HG02973 (cell line): ENCODE results near the gene STXBP1.
"Not testable (repeated sequence)": the region's sequence is repeated elsewhere in the genome, so short reads cannot be mapped to it uniquely, and the experiment has no call there.

Experiments
- ATAC-seq: cut with Tn5 transposase; IDR thresholded peaks from one replicate; pipeline ENCODE4 v1.9.1; 2021; ENCODE audit warnings: moderate library complexity; ENCODE audit not compliant: unreplicated experiment

Gene STXBP1

DNA sequence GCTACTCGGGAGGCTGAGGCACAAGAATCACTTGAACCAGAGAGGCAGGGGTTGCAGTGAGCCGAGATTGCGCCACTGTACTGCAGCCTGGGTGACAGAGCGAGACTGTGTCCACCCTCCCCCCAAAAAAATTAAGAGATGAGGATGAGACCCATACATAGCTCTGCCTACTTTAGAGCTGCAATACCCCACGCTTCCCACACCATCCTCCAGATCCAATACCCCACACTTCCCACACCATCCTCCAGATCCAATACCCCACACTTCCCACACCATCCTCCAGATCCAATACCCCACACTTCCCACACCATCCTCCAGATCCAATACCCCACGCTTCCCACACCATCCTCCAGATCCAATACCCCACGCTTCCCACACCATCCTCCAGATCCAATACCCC, 34.9 kb upstream of the STXBP1 start:
- not testable (repeated sequence) for ATAC-seq

DNA sequence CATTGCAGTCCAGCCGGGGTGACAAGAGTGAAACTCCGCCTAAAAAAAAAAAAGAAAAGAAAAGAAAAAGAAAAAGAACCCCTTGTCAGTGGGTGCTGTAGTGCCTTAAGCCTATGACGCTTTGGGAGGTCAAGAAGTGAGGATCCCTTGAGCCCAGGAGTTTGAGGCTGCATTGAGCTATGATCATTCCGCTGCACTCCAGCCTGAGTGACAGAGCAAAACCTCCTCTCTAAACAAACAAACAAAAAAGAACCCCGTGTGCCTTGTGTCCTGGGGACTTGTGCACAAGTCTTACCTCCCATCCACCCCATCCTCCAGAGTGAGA, 33.5 kb upstream of the STXBP1 start:
- ATAC-seq, result no peak

DNA sequence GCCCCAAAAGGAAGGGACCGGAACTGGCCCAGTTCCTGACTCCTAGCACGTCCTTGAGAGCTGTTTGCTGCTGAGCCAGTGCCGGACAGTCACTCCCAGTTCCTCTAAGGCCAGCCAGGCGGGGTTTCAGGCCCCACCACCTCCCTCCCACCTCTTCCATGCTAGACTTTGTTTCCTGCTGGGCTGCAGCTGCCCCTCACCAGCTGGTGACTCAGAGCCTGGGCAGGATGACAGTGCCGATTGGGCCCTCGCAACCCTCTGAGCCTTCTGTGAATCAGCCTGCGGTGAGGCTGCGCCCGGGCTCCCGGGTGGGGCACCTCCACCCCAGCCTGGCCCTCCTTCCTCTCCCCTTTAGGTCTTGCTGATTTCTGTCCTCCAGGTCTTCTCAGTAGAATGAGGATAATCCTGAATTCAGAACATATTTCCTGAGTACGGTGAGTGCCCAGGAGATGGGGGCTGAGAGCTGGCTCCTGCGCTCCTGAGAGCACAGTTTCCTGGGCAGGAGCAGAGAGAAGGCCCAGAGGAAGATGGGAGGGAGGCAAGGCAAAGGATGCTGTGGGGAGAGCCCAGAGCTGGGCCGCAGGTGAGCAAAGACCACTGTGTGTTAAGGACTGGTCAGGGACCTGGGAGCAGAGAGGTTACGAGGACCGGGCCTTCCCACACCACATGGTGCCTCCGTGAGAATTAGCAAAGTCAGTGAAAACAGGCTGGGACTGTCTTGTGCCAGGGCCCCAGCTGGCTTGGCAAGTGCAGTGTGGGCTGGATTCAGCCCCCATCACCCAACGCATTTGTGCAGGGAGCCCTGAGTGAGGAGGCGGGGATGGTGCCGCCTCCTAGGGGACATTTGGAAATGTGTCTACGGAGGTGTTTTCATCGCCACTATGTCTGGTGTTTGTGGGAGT, 32.9 kb upstream of the STXBP1 start:
- ATAC-seq, result no peak

DNA sequence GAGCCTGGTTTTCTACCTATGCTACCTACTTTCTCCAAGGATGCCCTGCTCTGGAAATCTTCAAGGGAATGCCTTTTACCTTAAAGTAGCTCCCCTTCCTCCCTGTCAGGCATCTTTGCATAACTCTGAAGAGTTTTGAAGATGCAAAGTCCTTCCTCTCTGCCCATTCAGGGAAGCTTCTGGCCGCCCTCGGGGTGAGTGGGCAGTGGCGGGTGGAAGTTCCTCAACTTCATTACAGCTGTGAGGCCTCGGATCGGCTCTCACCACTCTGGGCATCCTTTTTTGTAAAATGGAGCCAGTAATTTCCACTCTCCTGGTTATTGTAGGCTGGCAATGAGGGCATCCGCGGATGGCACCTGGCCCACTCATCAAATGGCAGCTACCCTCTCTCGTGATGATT, 31.7 kb upstream of the STXBP1 start:
- no peak for ATAC-seq

DNA sequence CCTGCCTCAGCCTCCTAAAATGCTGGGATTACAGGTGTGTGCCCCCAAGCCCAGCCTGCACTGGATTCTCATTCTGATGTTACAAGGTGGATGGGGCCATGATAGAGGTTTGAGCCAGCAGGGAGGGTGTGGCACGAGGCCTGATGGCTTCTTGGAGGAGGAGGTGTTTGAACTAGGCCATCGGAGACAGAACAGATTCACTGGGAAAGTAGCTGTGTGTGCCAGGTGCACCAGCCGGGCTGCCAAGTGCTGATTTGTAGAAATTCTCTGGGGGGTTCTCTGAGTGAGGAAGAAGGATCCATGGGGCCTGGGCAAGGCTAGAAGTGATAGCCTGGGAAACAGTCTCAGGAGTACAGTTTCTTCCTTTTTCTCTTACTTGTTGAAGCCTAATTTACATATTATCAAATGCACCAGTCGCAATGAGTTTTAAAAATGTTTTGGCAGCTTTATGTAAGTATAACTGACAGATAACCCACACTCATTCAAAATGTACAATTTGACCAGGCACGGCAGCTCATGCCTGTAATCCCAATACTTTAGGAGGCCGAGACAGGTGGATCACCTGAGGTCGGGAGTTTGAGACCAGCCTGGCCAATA, 31.1 kb upstream of the STXBP1 start:
- no peak for ATAC-seq

DNA sequence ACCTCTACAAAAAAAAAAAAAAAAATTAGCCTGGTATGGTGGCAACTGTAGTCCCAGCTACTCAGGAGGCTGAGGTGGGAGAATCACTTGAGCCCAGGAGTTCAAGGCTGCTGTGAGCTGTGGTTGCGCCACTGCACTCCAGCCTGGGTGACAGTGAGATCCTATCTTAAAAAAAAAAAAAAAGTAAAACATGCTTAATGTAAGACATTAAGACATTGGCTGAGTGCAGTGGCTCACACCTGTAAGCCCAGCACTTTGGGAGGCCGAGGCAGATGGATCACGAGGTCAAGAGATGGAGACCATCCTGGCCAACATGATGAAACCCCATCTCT, 27.6 kb upstream of the STXBP1 start:
- ATAC-seq, result not testable (repeated sequence)

DNA sequence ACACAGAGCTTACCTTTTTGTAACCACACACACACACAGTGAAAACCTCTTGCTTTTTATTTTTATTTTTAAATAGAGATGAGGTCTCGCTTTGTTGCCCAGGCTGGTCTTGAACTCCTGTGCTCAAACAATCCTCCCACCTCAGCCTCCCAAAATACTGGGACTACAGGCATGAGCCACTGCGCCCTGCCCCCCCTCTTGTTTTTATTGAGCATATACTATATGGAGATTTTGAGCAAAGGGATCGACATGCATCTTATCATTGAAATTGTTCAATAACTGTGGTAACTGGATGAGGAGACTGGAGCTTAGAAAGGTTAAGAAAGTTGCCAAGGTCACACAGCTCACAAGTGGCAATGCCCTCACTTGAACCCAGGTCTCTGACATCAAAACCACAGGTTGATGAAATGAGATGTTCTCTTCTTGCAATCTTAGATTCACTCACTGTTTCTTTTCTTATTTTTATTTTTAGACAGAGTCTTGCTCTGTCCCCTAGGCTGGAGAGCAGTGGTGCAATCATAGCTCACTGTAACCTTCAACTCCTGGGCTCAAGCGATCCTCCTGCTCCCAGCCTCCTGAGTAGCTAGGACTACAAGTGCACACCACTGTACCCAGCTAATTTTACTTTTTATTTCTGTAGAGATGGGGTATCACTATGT, 26.8 kb upstream of the STXBP1 start:
- ATAC-seq, result no peak

DNA sequence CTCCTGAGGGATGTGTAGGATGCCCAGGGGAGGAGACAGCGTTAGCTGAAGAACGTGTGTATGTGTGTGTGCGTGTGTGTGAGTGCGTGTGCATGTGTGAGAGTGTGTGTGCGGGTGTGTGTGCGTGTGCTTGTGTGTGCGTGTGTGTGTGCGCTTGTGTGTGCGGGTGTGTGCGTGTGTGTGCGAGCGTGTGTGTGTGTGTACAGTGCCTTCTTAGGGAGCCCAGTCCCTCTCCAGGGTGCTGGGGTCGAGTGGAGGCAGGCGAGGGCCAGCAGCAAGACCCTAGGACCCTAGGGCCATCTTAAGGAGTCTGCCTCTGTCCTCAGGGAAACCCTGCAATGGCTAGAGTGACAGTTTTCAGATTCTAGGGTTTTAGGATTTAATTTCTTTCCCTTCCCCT, 26.0 kb upstream of the STXBP1 start:
- no peak for ATAC-seq

DNA sequence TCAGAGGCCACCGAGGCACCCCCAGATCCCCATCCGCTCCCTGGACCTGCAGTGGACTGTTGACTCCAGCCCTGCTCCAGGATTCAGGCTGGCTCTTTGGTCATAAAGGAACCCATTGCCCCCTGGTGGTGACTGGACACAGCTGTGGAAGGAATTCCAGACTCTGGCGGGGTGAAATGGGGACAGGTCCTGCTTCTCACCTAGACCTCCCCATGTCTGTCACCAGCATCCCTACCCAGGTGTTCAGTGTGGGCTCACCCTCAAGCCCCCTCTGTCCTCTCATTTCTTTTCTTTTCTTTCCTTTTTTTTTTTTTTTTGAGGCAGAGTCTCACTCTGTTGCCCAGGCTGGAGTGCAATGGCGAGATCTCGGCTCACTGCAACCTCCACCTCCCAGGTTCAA, 25.5 kb upstream of the STXBP1 start:
- no peak for ATAC-seq

DNA sequence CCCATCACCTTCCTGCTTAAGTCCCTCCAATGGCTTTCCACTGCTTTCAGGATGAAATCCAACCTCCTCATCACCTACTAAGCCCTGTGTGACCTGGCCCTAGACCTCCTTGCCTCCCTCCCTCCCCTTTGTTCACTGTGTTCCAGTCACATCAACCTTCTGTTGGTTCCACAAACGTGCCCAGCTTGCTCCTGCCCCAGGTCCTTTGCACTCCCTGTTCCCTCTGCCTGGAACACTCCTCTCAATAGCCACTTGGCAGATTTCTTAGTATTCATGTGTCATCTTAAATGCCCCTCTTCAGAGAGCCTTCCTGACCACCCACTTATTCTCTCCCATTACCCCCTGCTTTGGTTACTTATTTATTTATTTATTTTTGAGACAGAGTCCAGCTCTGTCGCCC, 24.1 kb upstream of the STXBP1 start:
- ATAC-seq, result no peak

DNA sequence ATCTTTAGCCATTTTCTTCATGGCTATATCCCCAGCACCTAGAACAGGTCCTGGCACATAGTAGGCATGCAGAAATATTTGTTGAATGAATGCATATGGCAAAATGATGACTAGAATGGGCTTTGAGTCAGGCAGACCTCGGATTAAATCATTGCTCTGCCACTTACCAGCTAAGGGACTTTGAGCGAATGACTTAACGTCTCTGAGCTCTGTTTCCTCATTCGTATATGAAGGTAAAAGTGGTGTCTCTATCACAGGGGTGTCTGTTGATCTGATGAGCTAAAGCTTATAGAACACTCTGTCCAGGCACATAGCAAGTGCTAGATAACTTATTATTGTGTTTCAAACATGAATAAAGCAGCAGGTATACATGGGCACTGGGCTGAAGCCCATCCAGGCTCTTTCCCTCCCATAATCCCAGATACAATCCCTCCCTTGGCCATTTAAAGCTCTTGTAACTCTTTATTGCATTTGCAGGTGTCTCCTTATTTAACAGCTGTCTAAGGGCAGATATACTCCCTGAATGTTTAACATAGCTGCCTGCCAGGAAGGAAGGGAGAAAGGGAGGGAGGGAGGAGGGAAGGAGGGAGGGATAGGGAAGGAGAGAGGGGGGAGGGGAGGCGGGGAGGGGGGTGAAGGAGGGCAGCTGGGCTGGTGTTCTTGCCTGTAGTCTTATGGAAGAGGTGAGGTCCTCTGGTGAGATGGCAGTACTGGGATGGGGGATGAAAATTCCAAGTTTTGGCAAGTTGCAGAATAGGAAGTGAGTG, 23.2 kb upstream of the STXBP1 start:
- ATAC-seq, result no peak

DNA sequence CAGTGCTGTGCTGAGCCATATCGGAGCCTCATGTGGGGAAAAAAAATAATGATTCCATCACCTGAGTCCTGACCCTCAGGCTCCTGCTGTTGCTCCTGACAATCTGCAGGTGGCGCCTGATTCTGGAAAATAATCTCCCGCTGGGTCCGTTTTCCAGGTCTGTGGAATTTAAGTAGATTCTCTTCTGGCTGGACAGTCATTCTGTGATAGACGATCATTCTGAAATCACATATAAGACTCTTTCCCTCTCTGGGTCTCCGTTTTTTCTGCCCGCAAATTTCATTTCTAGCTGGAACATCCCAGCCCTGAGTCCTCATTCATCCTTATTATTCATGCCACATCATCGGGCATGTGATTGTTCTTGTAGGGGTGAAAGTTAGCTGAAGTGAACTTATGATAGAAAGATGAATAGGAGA, 22.1 kb upstream of the STXBP1 start:
- no peak for ATAC-seq

DNA sequence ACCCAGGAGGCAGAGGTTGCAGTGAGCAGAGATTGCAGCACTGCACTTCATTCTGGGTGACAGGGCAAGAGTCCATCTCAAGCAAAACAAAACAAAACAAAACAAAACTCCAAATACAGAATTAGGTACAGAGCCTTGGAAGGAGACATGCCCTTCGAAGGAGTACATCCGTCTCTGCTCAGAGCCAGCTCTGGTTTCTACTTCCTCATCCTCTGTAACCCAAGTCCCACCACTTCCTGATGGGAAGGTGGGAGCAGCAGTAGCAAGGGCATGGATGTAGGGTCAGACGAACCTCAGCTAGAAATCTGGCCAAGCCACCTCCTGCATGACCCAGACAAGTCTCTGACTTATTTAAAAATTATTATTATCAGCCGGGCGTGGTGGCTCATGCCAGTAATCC, 16.5 kb upstream of the STXBP1 start:
- no peak for ATAC-seq

DNA sequence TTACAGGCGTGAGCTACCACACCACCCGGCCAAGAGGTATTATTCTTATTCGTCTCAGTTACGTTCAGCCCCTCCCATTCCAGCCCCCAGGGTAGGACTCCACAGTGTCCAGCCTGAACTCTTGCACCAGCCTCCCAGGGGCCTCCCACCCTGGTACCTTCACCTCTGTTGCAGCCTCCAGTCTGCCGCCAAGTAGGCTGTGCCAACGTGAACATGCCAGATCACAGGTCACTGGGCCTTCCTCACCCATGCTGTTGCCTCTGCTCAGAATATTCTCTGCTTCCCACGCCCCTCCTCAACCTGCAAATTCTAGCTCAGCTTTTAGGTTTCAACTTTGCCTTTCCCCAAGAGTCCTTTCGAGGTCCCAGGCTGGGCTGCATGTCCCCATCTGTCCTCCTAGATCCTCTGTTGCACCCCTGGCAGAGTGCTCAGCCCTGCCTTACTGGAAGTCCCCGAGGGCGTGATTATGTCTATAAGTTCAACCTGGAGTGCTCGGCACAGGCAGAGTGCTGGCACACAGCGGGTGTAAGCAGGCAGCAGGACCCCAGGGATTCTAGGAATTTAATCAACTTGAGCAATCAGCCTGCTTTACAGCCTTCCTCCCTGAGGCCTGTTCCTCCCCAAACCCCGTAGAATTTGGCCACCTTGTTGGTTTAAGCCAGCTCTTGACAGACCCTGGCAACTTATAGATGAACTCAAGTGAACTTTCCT, 13.1 kb upstream of the STXBP1 start:
- ATAC-seq, result no peak

DNA sequence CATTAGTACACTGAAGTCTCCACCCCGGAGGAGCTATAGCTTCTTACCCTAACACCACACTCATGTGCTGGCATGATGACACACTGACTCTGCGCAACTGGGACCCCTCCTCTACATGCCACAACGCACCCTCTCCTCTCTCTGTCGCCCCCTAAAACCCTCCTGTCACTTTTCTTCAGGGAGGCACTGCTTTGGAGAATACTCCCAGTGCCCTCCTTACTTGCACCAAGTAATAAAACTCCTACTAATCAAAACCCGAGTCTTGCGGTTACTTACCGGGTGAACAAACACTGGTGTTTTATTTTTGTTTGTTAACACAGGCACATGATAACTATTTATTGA, 12.6 kb upstream of the STXBP1 start:
- no peak for ATAC-seq

DNA sequence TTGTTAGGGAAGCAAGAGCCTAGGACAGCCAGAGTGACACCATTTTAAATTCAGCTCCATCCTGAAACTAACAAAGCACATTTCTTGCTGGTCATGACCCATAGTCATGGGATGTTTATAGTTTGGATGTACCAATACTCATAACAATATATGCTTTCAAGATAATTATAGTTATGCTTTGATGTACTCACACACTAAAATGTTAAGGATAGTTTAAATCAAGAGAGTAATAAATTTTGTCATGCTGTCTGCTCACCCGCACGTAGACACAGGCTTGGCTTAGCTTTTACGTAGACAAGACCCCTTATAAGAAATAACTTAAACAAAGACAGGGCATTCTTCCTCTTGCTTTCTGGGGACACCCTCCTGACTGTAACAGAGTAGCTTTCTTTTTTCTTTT, 8.9 kb upstream of the STXBP1 start:
- no peak for ATAC-seq

DNA sequence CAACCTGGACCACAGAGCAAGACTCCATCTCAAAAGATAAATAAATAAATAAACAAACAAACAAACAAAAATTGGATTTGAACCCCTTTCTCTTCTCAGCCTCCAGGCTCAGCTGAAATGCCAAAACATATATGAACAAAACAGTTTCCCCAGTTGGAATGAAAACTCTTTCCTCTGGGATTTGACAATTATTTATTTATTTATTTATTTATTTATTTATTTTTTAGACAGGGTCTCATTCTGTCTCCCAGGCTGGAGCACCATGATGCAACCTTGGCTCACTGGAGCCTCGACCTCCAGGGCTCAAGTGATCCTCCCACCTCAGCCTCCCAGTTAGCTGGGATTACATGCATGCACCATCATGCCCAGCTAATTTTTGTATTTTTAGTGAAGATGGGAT, 6.0 kb upstream of the STXBP1 start:
- ATAC-seq, result no peak

DNA sequence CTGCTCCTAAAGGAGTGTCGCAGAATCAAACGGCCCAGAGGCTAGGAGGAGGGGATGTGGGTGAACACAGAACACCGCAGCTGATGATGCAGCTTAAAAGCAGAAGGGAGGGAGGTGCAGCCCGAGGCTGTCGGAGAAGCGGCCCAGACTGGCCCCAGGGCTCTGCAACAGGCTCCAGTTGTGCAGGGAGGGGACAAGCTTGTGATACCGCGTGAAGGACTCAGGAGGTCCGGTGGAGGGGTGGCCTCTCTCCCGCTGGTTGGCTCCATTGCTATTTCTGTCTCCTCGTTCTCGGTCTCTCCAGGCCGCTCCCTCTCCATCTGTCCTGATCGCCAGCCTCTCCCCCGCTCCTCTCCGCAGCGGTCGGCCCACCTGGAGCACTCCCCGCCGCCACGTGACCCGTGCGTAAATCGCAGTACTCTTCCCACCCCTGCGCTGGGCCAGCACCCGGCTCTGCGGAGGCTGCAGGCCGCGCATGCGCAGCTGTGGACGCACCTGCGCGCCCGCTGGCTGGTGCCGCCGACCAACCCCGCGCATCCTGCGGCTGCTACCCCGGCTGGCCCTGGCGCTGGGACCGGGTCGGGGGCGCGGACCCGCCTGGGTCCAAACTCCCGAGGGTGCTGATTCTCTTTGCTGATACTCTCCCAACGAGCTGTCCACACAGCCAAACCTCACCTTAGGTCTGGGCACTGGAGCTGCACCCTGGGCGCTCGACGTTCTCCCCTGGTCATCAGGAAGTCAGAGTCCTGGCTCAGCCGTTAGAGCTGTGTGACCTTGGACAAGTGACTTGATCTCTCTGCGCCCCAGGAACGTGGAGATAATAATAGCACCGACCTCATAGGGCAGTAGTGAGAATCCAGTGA, 3.7 kb upstream of the STXBP1 start:
- no peak for ATAC-seq

DNA sequence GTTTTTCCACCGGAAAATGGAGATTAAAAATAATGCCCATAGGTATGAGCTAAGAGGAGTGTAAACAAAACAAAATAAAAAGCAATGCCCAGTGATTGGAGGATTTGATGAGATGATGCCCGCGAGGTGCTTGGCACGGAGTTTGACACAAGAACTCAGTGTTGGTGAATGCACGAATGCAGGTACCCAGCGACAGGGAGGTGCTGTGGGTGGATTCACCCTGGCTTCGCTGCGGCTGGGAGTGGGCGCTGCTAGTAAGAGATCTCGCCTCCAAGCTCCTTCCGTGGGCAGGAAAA, 526 bp upstream of the STXBP1 start:
- peak; percentile 7 for ATAC-seq

DNA sequence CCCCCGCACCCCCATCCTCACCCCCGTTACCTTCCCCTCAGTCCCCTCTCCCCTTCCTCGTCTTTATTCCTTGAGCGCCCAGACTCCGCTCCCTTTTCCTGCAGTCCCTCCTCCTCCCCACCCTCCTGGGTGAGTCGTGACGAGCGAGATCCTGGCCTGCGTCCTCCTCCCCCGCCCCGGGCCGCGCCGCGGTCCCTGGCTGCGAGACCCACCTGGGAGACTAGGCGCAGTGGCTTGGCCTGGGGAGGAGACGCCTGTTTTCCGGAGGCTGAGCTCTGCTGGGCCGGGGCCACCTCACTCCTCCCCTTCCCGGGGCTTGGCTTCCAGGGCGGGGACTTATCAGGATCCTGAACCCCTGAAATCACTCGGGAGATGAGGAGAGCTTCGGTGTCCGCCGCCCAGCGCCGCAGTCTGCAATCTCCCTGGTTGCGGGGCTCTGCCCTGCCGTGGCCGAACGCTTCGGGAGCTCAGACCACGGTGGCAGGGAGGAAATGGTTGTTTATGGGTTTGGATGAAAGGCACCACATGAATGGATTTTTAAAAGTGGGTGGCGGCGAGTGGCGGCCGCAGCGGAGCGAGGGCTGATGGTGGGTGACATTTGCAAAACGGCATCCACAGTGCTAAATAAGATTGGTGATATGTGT, 984 bp downstream of the STXBP1 start:
- no peak for ATAC-seq
